T-helper 1 cell treated with Interleukin-12 subunit alpha and Interleukin-12 subunit beta and Interleukin-4 antibody, amounts not matched to agents 30 ng/mL and 1 ng/mL, for 36 hours (primary cell): Measurements from ENCODE around the gene TTYH2. TPM values are rescaled to one million over a fixed set of nuclear protein-coding genes. Genes with fewer than 3 reads are reported as not detected.
"Not testable (repeated sequence)": the region's sequence is repeated elsewhere in the genome, so short reads cannot be mapped to it uniquely, and the experiment has no call there.

Experiments used
- intact Hi-C: fragments of 100-400 bp; cut with micrococcal nuclease; formaldehyde crosslinking; loops from one replicate; pipeline ENCODE4 v1.15.1; 2024
- total RNA-seq: library from RNA; stranded (reverse); gene quantifications from 2 replicates; pipeline ENCODE4 v1.2.3, GENCODE V29; 2022

The TTYH2 gene
- total RNA-seq, 1 donor from 2014 or later = 9.2 TPM

GRCh38 chr17:74253036-74253435 lies 39.7 kb downstream of the TTYH2 start:
- intact Hi-C loops = loop anchor here (1.0 kb wide), 1 partner anchor 39 kb away; no protein-coding TSS in a partner anchor

- intact Hi-C loops = no loop called here
Observed at GRCh38 chr17:74257311-74257710, 43.9 kb downstream of the TTYH2 start.

- intact Hi-C loops = no loop called here
Observed at GRCh38 chr17:74259667-74260524, 46.5 kb downstream of the TTYH2 start.

GRCh38 chr17:74260525-74260850 lies 47.1 kb downstream of the TTYH2 start:
- intact Hi-C loops = no loop called here

- intact Hi-C loops = no loop called here
Observed at GRCh38 chr17:74262601-74263000, 49.2 kb downstream of the TTYH2 start.

GRCh38 chr17:74267054-74267453 lies 53.7 kb downstream of the TTYH2 start:
- intact Hi-C loops = not testable (repeated sequence)

- intact Hi-C loops = no loop called here
Observed at GRCh38 chr17:74267579-74267978, 54.2 kb downstream of the TTYH2 start.

- intact Hi-C loops = no loop called here
Observed at GRCh38 chr17:74267987-74268499, 54.7 kb downstream of the TTYH2 start.

- intact Hi-C loops = no loop called here
Observed at GRCh38 chr17:74268558-74268957, 55.2 kb downstream of the TTYH2 start.

- intact Hi-C loops = no loop called here
Observed at GRCh38 chr17:74270333-74270732, 57.0 kb downstream of the TTYH2 start.

GRCh38 chr17:74271281-74271680 lies 57.9 kb downstream of the TTYH2 start:
- intact Hi-C loops = no loop called here

GRCh38 chr17:74271901-74272561 lies 58.7 kb downstream of the TTYH2 start:
- intact Hi-C loops = no loop called here

- intact Hi-C loops = no loop called here
Observed at GRCh38 chr17:74272731-74273201, 59.4 kb downstream of the TTYH2 start.

GRCh38 chr17:74274060-74274708 lies 60.8 kb downstream of the TTYH2 start, which contains the start of gene DNAI2:
DNAI2 (plus strand) TSS chr17:74274234; CDS start chr17:74281818, 7,584 bp downstream.
- intact Hi-C loops = no loop called here

- intact Hi-C loops = no loop called here
Observed at GRCh38 chr17:74274709-74275340, 61.5 kb downstream of the TTYH2 start.

- intact Hi-C loops = no loop called here
Observed at GRCh38 chr17:74276051-74276476, 62.7 kb downstream of the TTYH2 start.

GRCh38 chr17:74276541-74277009 lies 63.2 kb downstream of the TTYH2 start:
- intact Hi-C loops = no loop called here

- intact Hi-C loops = no loop called here
Observed at GRCh38 chr17:74277935-74278334, 64.6 kb downstream of the TTYH2 start.

GRCh38 chr17:74279617-74280016 lies 66.2 kb downstream of the TTYH2 start:
- intact Hi-C loops = loop anchor here (1.0 to 5.0 kb wide), 2 partner anchors 66 to 463 kb away; partner anchors contain the start of gene TTYH2

- intact Hi-C loops = loop anchor here (1.0 to 5.0 kb wide), 2 partner anchors 67 to 462 kb away; partner anchors contain the start of gene TTYH2
Observed at GRCh38 chr17:74280093-74280513, 66.7 kb downstream of the TTYH2 start.

GRCh38 chr17:74281799-74282198 lies 68.4 kb downstream of the TTYH2 start:
- intact Hi-C loops = loop anchor here (2.0 to 5.0 kb wide), 2 partner anchors 79 to 461 kb away; partner anchors contain the start of gene RPL38
